Measurements from ENCODE around the gene HDAC9.

HDAC9 gene

GRCh38 chr7:18573410-18574234 is 78.1 kb downstream of the HDAC9 start:
- no peak for DNase-seq (ENCODE audit: low read depth, low spot score)
- TF ChIP-seq, protein P1, sequence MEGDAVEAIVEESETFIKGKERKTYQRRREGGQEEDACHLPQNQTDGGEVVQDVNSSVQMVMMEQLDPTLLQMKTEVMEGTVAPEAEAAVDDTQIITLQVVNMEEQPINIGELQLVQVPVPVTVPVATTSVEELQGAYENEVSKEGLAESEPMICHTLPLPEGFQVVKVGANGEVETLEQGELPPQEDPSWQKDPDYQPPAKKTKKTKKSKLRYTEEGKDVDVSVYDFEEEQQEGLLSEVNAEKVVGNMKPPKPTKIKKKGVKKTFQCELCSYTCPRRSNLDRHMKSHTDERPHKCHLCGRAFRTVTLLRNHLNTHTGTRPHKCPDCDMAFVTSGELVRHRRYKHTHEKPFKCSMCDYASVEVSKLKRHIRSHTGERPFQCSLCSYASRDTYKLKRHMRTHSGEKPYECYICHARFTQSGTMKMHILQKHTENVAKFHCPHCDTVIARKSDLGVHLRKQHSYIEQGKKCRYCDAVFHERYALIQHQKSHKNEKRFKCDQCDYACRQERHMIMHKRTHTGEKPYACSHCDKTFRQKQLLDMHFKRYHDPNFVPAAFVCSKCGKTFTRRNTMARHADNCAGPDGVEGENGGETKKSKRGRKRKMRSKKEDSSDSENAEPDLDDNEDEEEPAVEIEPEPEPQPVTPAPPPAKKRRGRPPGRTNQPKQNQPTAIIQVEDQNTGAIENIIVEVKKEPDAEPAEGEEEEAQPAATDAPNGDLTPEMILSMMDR (IDR thresholded peaks at IDR 0.05; ENCODE audit: low read depth, low read length) = no peak
- no peak overlapping the region for H3K4me3 ChIP-seq (ENCODE audit: low read depth, low read length)
- in situ Hi-C loops (cut with HindIII; ENCODE audit: low sequenced_read_pairs) = no loop called here

GRCh38 chr7:18574235-18574540 is 78.6 kb downstream of the HDAC9 start:
- TF ChIP-seq, protein P1 (IDR thresholded peaks at IDR 0.05; ENCODE audit: low read depth, low read length) = no peak
- H3K4me3 ChIP-seq (ENCODE audit: low read depth, low read length) = no peak overlapping the region
- DNase-seq (ENCODE audit: low read depth, low spot score) = no peak
- in situ Hi-C loops (cut with HindIII; ENCODE audit: low sequenced_read_pairs) = no loop called here

DNA sequence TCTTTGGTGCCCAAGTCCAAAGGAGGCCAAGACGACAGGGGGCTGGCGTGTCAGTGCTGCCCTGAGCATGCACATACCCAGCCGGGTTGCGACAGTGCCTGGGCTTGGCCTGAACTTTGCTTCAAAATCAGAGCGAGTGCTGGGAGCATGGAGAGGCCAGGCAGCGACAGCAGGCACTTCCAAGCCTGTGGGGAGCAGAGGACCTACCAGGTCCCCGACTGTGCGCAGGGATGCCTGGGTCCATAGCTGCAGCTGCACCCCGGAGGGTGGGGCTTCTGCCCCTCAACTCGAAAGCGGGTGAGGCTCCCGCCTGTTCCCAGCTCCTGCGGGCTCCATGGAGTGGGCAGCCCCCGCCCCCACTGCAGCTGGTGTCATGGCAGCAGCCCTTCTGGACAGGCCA is 79.1 kb downstream of the HDAC9 start:
- in situ Hi-C loops (cut with HindIII; ENCODE audit: low sequenced_read_pairs) = no loop called here
- H3K4me3 ChIP-seq (ENCODE audit: low read depth, low read length) = no peak overlapping the region
- DNase-seq (ENCODE audit: low read depth, low spot score) = no peak
- TF ChIP-seq, protein P1 (IDR thresholded peaks at IDR 0.05; ENCODE audit: low read depth, low read length) = no peak

DNA sequence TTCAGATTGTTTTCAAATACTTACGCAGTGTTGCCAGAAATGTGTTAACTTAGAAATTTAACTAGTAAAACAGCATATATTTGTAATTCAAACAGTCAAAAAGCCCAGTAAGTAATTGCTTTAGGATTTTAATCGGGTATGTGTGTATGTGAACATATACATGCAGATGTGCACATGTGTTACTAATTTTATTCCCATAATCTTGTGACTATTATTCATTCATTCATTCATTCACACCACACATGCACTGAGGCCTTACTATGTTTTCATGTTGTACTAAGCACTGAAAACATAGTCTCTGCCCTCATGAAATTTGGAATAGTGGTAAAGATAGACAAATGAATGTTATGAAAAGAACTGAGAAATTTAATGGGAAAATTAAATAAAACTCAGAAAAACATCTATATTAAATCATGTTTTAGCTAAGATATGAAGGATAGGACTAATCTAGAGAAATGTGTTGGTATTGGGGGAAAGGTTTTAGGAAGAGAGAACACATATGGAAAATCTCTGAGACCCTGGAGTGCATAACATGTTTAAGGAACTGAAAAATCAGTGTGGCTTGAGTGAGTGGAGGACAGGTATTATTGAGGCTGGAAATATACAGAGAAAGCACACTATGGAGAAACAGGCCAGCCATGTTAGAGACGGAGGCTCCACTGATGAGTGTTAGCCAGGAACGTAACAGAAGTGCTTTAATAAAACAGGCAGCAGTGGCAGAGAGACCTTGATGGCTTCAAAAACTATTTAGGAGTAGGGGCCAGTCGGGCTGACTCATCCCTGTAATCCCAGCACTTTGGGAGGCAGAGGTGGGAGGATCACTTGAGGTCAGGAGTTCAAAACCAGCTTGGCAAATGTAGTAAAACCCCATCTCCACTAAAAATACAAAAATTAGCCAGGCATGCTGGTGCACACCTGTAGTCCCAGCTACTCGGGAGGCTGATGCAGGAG is 80.3 kb downstream of the HDAC9 start:
- TF ChIP-seq, protein P1 (IDR thresholded peaks at IDR 0.05; ENCODE audit: low read depth, low read length) = no peak
- DNase-seq (ENCODE audit: low read depth, low spot score) = no peak
- in situ Hi-C loops (cut with HindIII; ENCODE audit: low sequenced_read_pairs) = no loop called here

GRCh38 chr7:18577096-18577771 is 81.7 kb downstream of the HDAC9 start:
- DNase-seq (ENCODE audit: low read depth, low spot score) = no peak
- H3K4me3 ChIP-seq (ENCODE audit: low read depth, low read length) = no peak overlapping the region
- TF ChIP-seq, protein P1 (IDR thresholded peaks at IDR 0.05; ENCODE audit: low read depth, low read length) = no peak
- in situ Hi-C loops (cut with HindIII; ENCODE audit: low sequenced_read_pairs) = no loop called here

More for the DNA sequence above, 80.3 kb downstream of the HDAC9 start:
- no peak overlapping the region for H3K4me3 ChIP-seq (ENCODE audit: low read depth, low read length)

- no peak for DNase-seq (ENCODE audit: low read depth, low spot score)
- H3K4me3 ChIP-seq (ENCODE audit: low read depth, low read length) = no peak overlapping the region
- in situ Hi-C loops (cut with HindIII; ENCODE audit: low sequenced_read_pairs) = no loop called here
- TF ChIP-seq, protein P1 (IDR thresholded peaks at IDR 0.05; ENCODE audit: low read depth, low read length) = no peak
These were observed 84.1 kb downstream of the HDAC9 start for GRCh38 chr7:18579698-18580097.

Measured in astrocyte of the spinal cord (primary cell).